Cardiac fibroblast (primary cell): Measurements from ENCODE around the gene CD93.

Source experiments
- DNase-seq, 2 donors: peaks; one replicate each; pipeline versions ENCODE4 v3.0.0 to v3.0.0-alpha.2; 2010; ENCODE audit warnings: low read depth in 2 of 2
- H3K4me3 ChIP-seq, 2 donors: replicated peaks in 1 of 2; 1 replicate in 1 of 2; 2 replicates in 1 of 2; pipeline ENCODE4 v1.5.1; 2011; ENCODE audit warnings: low read depth in 2 of 2, low read length in 2 of 2, mild to moderate bottlenecking in 2 of 2, moderate library complexity in 1 of 2
- TF ChIP-seq, protein P1 (sequence below): IDR thresholded peaks from one replicate; pipeline ENCODE4 v1.5.1; 2011; ENCODE audit warnings: low read depth, mild to moderate bottlenecking, low read length, inconsistent platforms

CD93 gene

DNA sequence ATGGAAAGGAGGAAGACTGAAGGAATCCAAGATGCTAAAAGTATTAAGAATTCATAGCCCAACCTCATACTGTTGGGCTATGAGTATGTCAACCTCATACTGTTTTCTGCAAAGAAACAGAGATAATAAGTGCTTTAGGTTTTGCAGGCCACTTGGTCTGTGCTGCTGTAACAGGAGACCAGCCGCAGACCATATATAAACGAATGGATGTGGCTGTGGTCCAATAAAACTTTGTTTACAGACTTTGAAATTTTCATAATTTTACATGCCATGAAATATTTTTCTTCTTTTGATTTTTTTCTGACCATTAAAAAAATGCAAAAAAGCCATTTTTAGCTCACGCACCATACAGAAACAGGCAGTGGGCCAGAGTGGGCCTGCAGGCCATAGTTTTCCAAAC, 23.0 kb downstream of the CD93 start:
- TF ChIP-seq, protein P1, sequence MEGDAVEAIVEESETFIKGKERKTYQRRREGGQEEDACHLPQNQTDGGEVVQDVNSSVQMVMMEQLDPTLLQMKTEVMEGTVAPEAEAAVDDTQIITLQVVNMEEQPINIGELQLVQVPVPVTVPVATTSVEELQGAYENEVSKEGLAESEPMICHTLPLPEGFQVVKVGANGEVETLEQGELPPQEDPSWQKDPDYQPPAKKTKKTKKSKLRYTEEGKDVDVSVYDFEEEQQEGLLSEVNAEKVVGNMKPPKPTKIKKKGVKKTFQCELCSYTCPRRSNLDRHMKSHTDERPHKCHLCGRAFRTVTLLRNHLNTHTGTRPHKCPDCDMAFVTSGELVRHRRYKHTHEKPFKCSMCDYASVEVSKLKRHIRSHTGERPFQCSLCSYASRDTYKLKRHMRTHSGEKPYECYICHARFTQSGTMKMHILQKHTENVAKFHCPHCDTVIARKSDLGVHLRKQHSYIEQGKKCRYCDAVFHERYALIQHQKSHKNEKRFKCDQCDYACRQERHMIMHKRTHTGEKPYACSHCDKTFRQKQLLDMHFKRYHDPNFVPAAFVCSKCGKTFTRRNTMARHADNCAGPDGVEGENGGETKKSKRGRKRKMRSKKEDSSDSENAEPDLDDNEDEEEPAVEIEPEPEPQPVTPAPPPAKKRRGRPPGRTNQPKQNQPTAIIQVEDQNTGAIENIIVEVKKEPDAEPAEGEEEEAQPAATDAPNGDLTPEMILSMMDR = no peak

DNA sequence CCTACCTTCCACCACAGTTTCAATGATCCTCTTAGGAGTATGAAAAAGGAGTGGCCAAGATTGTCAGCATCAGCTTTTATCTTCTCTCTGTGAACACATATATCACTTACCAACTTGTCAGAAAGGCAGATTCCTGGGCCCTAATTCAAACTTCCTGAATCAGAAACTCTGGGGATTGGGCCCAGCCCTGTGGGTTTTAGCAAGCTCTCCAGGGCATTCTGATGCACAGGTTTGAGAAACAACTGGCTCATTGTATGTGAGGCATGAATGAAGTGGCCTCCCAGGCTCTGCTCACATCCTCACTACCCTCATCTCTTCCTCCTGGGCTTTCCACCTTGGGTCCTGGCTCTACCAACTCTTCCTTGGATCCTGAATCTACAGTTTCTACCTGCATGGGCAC, 23.5 kb downstream of the CD93 start:
- DNase-seq = peak in 1 of 2 donors; percentile 9
- H3K4me3 ChIP-seq = no peak overlapping the region
- TF ChIP-seq, protein P1 = no peak

More for the DNA sequence above, 23.0 kb downstream of the CD93 start:
- no peak for DNase-seq
- no peak overlapping the region for H3K4me3 ChIP-seq

- H3K4me3 ChIP-seq = no peak overlapping the region
- TF ChIP-seq, protein P1 = peak; percentile 79
- DNase-seq = peak; percentile 87 to 90
Measured at GRCh38 chr20:23061734-23062561, 24.2 kb downstream of the CD93 start.

- H3K4me3 ChIP-seq = no peak overlapping the region
- DNase-seq = no peak
- TF ChIP-seq, protein P1 = no peak
Measured at GRCh38 chr20:23061262-23061661, 24.9 kb downstream of the CD93 start.

GRCh38 chr20:23060629-23061028, 25.5 kb downstream of the CD93 start:
- no peak for DNase-seq
- H3K4me3 ChIP-seq = no peak overlapping the region
- TF ChIP-seq, protein P1 = no peak

DNA sequence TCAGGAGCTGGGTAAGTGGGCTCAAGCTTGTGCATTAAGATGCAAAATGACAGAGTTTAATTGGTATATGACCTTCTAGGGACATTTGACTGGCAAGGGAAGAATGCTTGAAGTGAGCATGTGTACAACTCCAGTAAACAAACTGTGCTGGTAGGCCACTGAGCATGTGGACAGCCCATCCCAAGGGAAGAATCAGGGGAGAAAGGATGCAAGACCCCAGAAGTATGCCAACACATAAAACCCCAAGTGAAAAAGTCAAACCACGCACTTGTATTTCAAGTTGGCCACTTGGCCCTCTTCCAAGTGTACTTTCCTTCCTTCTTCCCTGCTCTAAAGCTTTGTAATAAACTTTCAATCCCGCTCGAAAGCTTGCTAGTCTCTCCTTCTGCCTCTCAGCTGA, 26.3 kb downstream of the CD93 start:
- DNase-seq = peak in 1 of 2 donors; percentile 23
- H3K4me3 ChIP-seq = no peak overlapping the region
- TF ChIP-seq, protein P1 = no peak

- DNase-seq = no peak
- no peak overlapping the region for H3K4me3 ChIP-seq
- TF ChIP-seq, protein P1 = no peak
Measured at GRCh38 chr20:23059001-23059400, 27.1 kb downstream of the CD93 start.
